ENCODE measurements around the gene NRG2.
A peak's percentile ranks its signal among the peaks of the same experiment; 100 is the strongest.

Gene NRG2

GRCh38 chr5:140042643-140043507 is at the start of gene NRG2:
TSS of gene NRG2 (minus strand) at chr5:140043299.
- ATAC-seq, result peak; percentile 65 to 66

GRCh38 chr5:140090251-140090650 is 47.2 kb upstream of the NRG2 start:
- ATAC-seq, result no peak

- ATAC-seq, result no peak
Observed at GRCh38 chr5:140084541-140084940, 41.4 kb upstream of the NRG2 start.

GRCh38 chr5:140083650-140084049 is 40.6 kb upstream of the NRG2 start:
- ATAC-seq, result no peak

GRCh38 chr5:140083120-140083519 is 40.0 kb upstream of the NRG2 start:
- no peak for ATAC-seq

- ATAC-seq, result no peak
Observed at GRCh38 chr5:140076788-140077187, 33.7 kb upstream of the NRG2 start.

- no peak for ATAC-seq
Observed at GRCh38 chr5:140076142-140076541, 33.0 kb upstream of the NRG2 start.

- no peak for ATAC-seq
Observed at GRCh38 chr5:140075371-140075770, 32.3 kb upstream of the NRG2 start.

GRCh38 chr5:140073296-140073695 is 30.2 kb upstream of the NRG2 start:
- no peak for ATAC-seq

GRCh38 chr5:140072812-140073211 is 29.7 kb upstream of the NRG2 start:
- ATAC-seq, result no peak

GRCh38 chr5:140060816-140061215 is 17.7 kb upstream of the NRG2 start:
- no peak for ATAC-seq

- ATAC-seq, result no peak
Observed at GRCh38 chr5:140058212-140058932, 15.3 kb upstream of the NRG2 start.

GRCh38 chr5:140056880-140057279 is 13.8 kb upstream of the NRG2 start:
- no peak for ATAC-seq

GRCh38 chr5:140055152-140055551 is 12.1 kb upstream of the NRG2 start:
- ATAC-seq, result no peak

GRCh38 chr5:140054086-140054689 is 11.1 kb upstream of the NRG2 start:
- ATAC-seq, result no peak

- no peak for ATAC-seq
Observed at GRCh38 chr5:140051950-140052349, 8.9 kb upstream of the NRG2 start.

- ATAC-seq, result no peak
Observed at GRCh38 chr5:140049713-140050112, 6.6 kb upstream of the NRG2 start.

GRCh38 chr5:140049205-140049604 is 6.1 kb upstream of the NRG2 start:
- no peak for ATAC-seq

GRCh38 chr5:140044041-140044440 is 942 bp upstream of the NRG2 start:
- no peak for ATAC-seq

GRCh38 chr5:140043508-140043872 is 391 bp upstream of the NRG2 start:
- ATAC-seq, result no peak

- no peak for ATAC-seq
Observed at GRCh38 chr5:140042393-140042642, 781 bp downstream of the NRG2 start.

GRCh38 chr5:140041492-140042392 is 1.4 kb downstream of the NRG2 start:
- ATAC-seq, result no peak

GRCh38 chr5:140041099-140041491 is 2.0 kb downstream of the NRG2 start:
- ATAC-seq, result no peak
